HEK293T (cell line): ENCODE data around the gene CNDP1.

Experiments used
- ARNT ChIP-seq: fragments of 450-650 bp; IDR thresholded peaks from 2 replicates; pipeline ENCODE4 v1.6.1; 2017; ENCODE audit warnings: mild to moderate bottlenecking
- BHLHE40 ChIP-seq: fragments of 450-650 bp; IDR thresholded peaks from 2 replicates; pipeline ENCODE4 v1.6.1; 2016; ENCODE audit warnings: mild to moderate bottlenecking, moderate library complexity, borderline replicate concordance
- ELF4 ChIP-seq: fragments of 450-650 bp; IDR thresholded peaks from 2 replicates; pipeline ENCODE4 v1.6.1; 2017; ENCODE audit warnings: antibody characterized with exemption
- FOXA1 ChIP-seq: fragments of 450-650 bp; IDR thresholded peaks from 2 replicates; pipeline ENCODE4 v1.6.1; 2016; ENCODE audit warnings: mild to moderate bottlenecking
- FOXM1 ChIP-seq: fragments of 450-650 bp; IDR thresholded peaks from 2 replicates; pipeline ENCODE4 v1.6.1; 2017; ENCODE audit warnings: mild to moderate bottlenecking, borderline replicate concordance
- L3MBTL2 ChIP-seq: fragments of 450-650 bp; conservative IDR thresholded peaks from 2 replicates; pipeline ENCODE4 v1.6.1; 2016; ENCODE audit warnings: mild to moderate bottlenecking
- LEF1 ChIP-seq: fragments of 450-650 bp; IDR thresholded peaks from 2 replicates; pipeline ENCODE4 v1.6.1; 2017; ENCODE audit warnings: mild to moderate bottlenecking, borderline replicate concordance
- NFRKB ChIP-seq: fragments of 450-650 bp; IDR thresholded peaks from 2 replicates; pipeline ENCODE4 v1.6.1; 2016; ENCODE audit warnings: mild to moderate bottlenecking, moderate library complexity
- SP1 ChIP-seq: fragments of 450-650 bp; IDR thresholded peaks from 2 replicates; pipeline ENCODE4 v1.6.1; 2017
- TARDBP ChIP-seq: fragments of 450-650 bp; IDR thresholded peaks from 2 replicates; pipeline ENCODE4 v1.6.1; 2016
- ZNF384 ChIP-seq: fragments of 450-650 bp; IDR thresholded peaks from 2 replicates; pipeline ENCODE4 v1.6.1; 2016
- TF ChIP-seq, protein P1 (sequence below): fragments of 450-650 bp; IDR thresholded peaks from 2 replicates; pipeline ENCODE4 v1.6.1; 2016

- TF ChIP-seq LEF1 (no peak), ARNT (no peak), BHLHE40 (no peak), FOXM1 (no peak), ELF4 (no peak), FOXA1 (no peak), NFRKB (no peak), SP1 (no peak), TARDBP (no peak), ZNF384 (no peak), L3MBTL2 (no peak)
- TF ChIP-seq, protein P1, sequence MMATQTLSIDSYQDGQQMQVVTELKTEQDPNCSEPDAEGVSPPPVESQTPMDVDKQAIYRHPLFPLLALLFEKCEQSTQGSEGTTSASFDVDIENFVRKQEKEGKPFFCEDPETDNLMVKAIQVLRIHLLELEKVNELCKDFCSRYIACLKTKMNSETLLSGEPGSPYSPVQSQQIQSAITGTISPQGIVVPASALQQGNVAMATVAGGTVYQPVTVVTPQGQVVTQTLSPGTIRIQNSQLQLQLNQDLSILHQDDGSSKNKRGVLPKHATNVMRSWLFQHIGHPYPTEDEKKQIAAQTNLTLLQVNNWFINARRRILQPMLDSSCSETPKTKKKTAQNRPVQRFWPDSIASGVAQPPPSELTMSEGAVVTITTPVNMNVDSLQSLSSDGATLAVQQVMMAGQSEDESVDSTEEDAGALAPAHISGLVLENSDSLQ: no peak
These were observed 7.8 kb upstream of the CNDP1 start for GRCh38 chr18:74526488-74526887.
